HG03575 (cell line): ENCODE measurements around the gene PAX9.

Experiments used
- ATAC-seq: cut with Tn5 transposase; IDR thresholded peaks from one replicate; pipeline ENCODE4 v1.9.1; 2021; ENCODE audit not compliant: unreplicated experiment, insufficient number of reproducible peaks, low FRiP score; ENCODE audit errors: extremely low read depth

PAX9 gene

GRCh38 chr14:36661506-36662257 is at the start of gene PAX9:
Gene PAX9 (plus strand): TSS chr14:36661860. CDS start chr14:36662090, 230 bp downstream.
- no peak for ATAC-seq

GRCh38 chr14:36617824-36618223 is 43.8 kb upstream of the PAX9 start:
- ATAC-seq = no peak

DNA sequence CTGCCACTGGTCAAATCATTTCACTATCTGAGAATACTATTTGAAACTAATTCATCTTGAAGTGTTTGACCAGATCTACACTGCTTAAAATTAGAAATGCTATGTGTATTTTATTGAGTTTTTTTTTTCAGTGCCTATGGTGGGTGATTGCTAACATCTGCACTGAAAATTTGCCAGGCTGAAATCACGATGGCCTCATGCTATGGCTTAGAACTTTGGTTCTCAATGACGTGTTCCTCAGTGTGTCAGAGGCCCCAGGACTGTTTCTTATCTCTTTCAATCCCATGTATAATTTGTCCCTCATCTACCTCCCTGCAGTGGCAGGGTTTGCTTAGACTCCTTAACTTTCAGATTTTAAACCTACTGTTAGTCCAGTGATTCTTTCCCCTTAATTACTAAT is 43.0 kb upstream of the PAX9 start:
- no peak for ATAC-seq

DNA sequence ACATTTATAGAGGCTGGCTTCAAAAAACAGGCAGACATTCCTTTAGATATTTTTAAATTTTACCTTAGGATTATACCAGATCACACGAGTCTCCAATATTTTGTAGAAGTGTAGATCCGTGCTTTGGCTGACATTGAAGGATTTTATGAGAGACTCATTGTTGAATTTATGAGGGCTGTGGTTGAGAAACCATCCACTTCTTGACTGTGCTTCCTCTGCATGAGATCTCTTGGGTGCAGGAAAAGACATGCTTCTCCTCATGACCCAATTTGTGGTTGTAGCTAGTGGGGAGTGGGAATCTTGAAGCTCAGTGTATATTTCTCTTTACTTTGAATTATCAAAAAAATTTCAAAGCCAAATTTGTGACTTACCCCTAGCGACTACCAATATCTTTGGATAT is 42.5 kb upstream of the PAX9 start:
- no peak for ATAC-seq

GRCh38 chr14:36619853-36620252 is 41.8 kb upstream of the PAX9 start:
- no peak for ATAC-seq

- ATAC-seq = no peak
Observed at GRCh38 chr14:36625014-36625413, 36.6 kb upstream of the PAX9 start.

DNA sequence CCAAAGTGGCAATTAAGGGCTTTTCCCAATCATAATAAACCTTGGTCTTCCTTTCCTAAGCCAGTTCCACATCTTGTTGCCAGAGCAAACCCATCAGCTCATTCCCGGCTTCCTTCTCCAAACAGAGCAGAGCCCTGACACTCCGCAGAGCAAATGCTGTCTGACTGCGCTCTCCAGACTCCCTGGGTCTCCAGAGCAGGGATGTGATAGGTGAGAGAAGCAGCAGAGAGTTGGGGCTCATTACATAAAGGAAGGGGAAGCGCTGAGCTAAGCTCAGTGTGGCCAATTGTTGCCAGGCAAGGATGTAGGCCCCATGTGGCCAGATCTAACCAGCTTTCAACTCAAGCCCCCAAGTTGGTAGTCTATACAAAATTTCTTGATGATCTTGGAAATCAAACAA is 36.2 kb upstream of the PAX9 start:
- no peak for ATAC-seq

DNA sequence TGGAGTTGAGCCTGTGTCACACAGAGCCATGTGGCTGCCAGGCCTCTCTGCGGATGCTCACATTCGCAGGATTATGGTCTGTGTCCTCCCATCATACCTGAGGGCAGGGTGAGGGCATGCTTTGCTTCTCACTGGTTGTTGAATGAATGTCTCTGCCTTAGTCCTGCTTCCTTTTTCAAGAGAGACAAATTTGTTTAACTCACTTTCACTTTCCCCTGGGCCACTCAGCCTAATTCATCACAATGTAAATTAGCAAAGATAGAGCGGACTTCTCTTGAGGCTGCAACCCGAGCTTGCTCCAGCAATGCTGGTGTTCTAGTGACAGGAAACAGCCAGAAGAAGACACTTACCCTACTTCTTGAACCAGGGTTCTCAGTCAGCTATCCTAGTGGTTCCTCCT is 35.5 kb upstream of the PAX9 start:
- no peak for ATAC-seq

DNA sequence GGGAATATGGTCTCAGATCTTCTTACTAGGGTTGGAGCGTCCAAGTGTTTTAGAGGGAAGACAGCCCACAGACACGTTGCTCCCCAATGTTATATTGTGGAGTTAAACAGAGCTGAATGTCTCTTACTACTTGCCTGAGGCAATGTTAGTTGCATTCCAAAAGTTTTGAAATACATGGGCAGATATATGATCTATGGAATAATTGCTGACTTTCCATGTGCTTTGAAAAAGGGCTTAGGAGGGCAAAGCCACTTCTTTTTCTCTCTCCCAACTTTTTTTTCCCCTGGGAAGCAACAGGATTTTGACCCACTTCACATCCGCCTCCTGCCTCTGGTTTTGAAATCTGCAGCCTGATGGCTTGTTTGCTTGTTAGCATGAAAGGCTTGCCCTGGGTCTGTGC is 33.7 kb upstream of the PAX9 start:
- no peak for ATAC-seq

GRCh38 chr14:36633580-36633979 is 28.1 kb upstream of the PAX9 start:
- ATAC-seq = no peak

GRCh38 chr14:36646664-36647416 is 14.8 kb upstream of the PAX9 start:
- ATAC-seq = no peak

- ATAC-seq = no peak
Observed at GRCh38 chr14:36647417-36647823, 14.2 kb upstream of the PAX9 start.

DNA sequence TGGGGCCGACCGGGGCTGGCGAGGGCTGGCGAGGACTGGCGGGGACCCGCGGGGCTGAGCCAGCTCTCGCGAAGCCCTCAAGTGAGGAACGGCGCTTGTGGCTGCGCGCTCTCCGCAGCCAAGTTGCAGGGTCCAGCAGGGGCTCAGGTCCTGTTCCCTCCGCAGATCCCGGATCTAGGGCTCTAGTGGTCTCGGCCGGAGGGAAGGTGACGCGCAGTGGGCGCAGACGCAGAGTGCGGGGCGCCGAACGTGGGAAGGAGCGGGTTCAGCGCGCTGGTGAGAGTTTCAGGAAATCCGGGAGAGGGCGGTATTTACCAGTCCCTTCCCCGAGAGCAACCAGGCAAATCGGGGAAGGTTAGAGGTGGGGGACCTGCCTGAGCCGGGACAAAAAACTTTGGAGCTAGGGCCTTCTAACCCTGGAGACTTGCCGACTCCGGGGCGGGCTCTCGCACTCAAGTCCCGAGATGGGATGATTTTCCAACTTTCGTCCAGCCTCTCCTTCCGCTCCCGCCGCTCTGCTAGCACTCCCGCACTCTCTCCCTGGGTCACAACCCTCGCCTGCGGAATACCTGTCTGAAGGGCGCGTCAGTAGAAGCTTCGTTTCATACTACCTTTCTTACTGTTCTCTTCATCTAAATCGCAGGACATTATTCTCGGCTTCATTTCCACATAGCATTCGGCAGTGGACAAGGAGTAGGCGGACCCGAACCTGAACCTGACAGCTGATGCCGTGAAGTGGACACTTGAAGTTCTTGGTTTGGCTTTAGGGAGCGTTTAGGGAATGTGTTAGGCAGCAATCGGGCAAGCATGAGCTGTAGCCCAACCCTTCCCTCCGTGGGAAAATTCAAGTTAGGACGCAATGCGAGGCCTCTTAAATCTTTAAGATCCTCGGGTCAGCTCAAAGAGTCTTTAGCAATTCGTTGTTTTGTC is 13.6 kb upstream of the PAX9 start:
- no peak for ATAC-seq

DNA sequence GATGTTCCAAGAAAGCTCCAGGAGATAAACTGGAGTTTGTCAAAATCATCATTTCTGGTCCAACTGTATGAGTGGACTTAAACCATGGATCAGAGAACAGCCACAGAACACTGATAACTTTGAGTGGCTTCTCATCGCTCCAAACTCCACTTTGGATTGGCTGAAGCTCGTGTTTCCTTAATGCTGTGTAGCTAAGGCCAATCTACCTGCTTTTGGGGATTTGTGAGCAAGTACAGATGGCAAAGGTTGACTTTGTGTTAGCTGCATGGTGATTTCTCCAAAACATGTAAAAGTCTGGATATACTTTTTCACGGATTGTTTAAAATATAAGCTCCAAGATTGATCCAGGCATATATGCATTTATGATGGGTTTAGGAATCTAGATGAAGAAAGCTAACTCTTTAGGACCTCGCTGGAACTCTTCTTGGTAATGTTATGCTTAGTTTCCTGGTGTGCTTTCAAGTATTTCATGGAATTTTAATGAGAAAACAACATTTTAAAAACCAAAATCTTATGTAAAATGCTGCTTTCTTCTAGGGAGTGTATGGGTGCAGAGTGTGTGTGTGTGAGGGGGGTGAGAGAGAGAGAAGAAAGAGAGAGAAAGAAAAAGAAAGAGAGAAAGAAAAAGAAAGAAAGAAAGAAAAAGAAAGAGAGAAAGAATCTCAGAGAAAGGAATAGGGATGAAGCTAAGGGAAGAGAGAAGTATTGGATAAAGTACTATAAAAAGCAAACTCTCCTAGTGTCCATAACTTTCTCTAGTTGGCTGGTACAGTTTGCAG is 11.6 kb upstream of the PAX9 start:
- ATAC-seq = no peak

- no peak for ATAC-seq
Observed at GRCh38 chr14:36652542-36653201, 9.0 kb upstream of the PAX9 start.

DNA sequence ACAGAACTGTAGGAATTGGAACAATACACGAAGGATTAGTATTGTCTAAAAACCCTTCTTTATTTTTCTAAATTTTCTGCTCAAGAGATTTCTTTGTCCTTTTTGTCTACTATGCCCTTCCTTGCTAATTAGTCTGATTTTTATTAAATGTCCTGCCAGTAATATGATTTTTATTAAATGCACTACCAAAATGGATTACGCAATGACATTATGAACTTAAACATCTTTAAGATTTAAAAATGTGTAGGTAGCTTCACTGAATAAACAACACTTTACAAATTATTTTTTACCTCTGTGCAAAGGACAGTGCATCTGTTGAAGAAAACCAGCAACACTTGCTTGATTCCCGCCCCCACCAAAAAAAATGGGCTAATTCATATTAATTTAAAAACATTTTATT is 8.2 kb upstream of the PAX9 start:
- ATAC-seq = no peak

DNA sequence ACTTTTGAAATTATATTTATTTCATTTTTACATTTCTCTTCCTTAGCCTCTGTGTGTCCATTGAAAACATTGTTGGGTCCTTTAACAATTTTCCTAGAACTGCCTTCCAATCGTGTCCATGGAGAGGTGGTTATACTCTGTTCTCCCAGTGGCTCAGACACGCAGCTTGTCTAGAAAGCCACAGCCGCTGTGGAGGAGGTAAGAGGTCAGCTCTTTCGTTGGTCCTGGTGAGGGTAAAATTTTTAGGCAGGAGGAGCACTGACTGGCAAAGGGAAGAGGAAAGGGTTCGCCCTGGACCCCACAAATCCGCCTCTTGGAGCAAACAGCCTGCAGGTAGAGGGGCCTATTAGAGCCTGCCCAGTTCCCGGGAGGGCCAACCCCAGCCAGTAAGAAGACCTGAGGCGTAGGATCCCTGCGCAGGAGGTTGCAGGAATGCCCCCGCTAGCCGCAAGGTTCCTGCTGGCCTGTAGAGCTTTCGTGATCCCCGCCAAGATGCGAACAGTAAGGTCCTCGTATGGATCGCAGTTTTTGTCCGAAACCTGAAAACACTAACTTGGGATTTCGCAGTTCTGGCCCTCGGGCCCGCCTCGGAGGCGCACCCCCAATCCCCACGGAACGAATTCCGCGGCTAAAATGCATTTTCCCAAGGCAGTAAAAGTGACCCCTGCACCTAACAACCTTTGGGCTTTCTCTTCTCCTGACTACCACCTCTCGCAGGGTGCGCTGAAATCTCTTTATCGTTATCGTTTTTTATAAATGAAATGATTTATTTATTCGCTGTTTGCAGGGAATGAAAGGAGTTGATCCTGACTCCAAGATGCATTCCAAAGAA is 7.5 kb upstream of the PAX9 start:
- no peak for ATAC-seq
